SU-DHL-6 (cell line): ENCODE measurements around the gene BMPR1A.
A peak's percentile ranks its signal among the peaks of the same experiment; 100 is the strongest.

Experiments used
- H2AFZ ChIP-seq: fragments of 200-600 bp; sonication (generic); 2 replicates; pipeline ENCODE4 v1.6.1; 2014; ENCODE audit warnings: low read depth, mild to moderate bottlenecking, moderate library complexity, mixed read lengths, antibody characterized with exemption, low read length; ENCODE audit not compliant: severe bottlenecking
- H3F3A ChIP-seq: fragments of 200-600 bp; shearing (Covaris generic); 2 replicates; pipeline ENCODE4 v1.6.0; 2016; ENCODE audit warnings: antibody characterized with exemption, mild to moderate bottlenecking; ENCODE audit not compliant: insufficient read depth
- H3K27ac ChIP-seq: fragments of 200-600 bp; sonication (generic); 2 replicates; pipeline ENCODE4 v1.5.1; 2016; ENCODE audit warnings: low read depth, mild to moderate bottlenecking, low read length, moderate library complexity, mixed read lengths
- H3K27me3 ChIP-seq: fragments of 200-600 bp; sonication (generic), shearing (Covaris generic); 2 replicates; pipeline ENCODE4 v1.6.0; 2014; ENCODE audit warnings: mild to moderate bottlenecking, low read length
- H3K36me3 ChIP-seq: fragments of 200-600 bp; sonication (generic); 2 replicates; pipeline ENCODE4 v1.6.1; 2014; ENCODE audit warnings: mild to moderate bottlenecking, low read length, mixed read lengths
- H3K4me2 ChIP-seq: fragments of 300-600, 200-600 bp; shearing (Covaris generic), sonication (generic); 2 replicates; pipeline ENCODE4 v1.6.0; 2014; ENCODE audit warnings: low read length, low read depth, mild to moderate bottlenecking; ENCODE audit not compliant: poor library complexity, severe bottlenecking
- H3K4me3 ChIP-seq: fragments of 200-600 bp; sonication (generic); 2 replicates; pipeline ENCODE4 v1.5.1; 2014; ENCODE audit warnings: antibody characterized with exemption, low read length, mild to moderate bottlenecking, mixed read lengths; ENCODE audit not compliant: insufficient read depth, poor library complexity, severe bottlenecking
- H3K79me2 ChIP-seq: fragments of 200-600 bp; sonication (generic); 2 replicates; pipeline ENCODE4 v1.6.1; 2014; ENCODE audit warnings: mild to moderate bottlenecking, low read length, moderate library complexity; ENCODE audit not compliant: insufficient read depth
- H3K9ac ChIP-seq: fragments of 200-600 bp; sonication (generic); 2 replicates; pipeline ENCODE4 v1.7.0; 2014; ENCODE audit warnings: mild to moderate bottlenecking, low read length
- H3K9me2 ChIP-seq: fragments of 200-600 bp; sonication (generic); replicated peaks from 2 replicates; pipeline ENCODE4 v1.6.1; 2014; ENCODE audit warnings: low read length; ENCODE audit not compliant: insufficient read depth
- H3K9me3 ChIP-seq: fragments of 200-600 bp; sonication (generic); 2 replicates; pipeline ENCODE4 v1.6.1; 2014; ENCODE audit warnings: low read length, mixed read lengths; ENCODE audit not compliant: insufficient read depth
- H4K20me1 ChIP-seq: fragments of 200-600 bp; sonication (generic); 2 replicates; pipeline ENCODE4 v1.6.1; 2014; ENCODE audit warnings: low read depth, mild to moderate bottlenecking, antibody characterized with exemption, low read length, moderate library complexity, mixed read lengths
- CTCF ChIP-seq: fragments of 200-600 bp; sonication (generic); IDR thresholded peaks from one replicate; pipeline ENCODE4 v1.5.1; 2017; ENCODE audit warnings: antibody characterized with exemption, mild to moderate bottlenecking, low read length, moderate library complexity; ENCODE audit not compliant: insufficient read depth, poor library complexity, severe bottlenecking
- EZH2phosphoT487 ChIP-seq: fragments of 200-600 bp; sonication (generic), shearing (Covaris generic); conservative IDR thresholded peaks from 2 replicates; pipeline ENCODE4 v1.6.1; 2018; ENCODE audit warnings: mild to moderate bottlenecking, antibody characterized with exemption, low read length, moderate library complexity, mixed read lengths

Gene BMPR1A

GRCh38 chr10:86969421-86970041, 213.1 kb downstream of the BMPR1A start:
- no peaks in the 10 kb centered on the region for H3K79me2 ChIP-seq
- H3K4me3 ChIP-seq = no peak overlapping the region
- no peaks in the 10 kb centered on the region for H4K20me1 ChIP-seq
- no peak overlapping the region for H3K4me2 ChIP-seq
- no peak overlapping the region for H2AFZ ChIP-seq
- no peaks in the 10 kb centered on the region for H3K9me2 ChIP-seq
- no peak overlapping the region for H3K9ac ChIP-seq
- no peaks in the 10 kb centered on the region for H3F3A ChIP-seq
- H3K36me3 ChIP-seq = no peaks in the 10 kb centered on the region
- H3K27me3 ChIP-seq = no peaks in the 10 kb centered on the region
- no peak for TF ChIP-seq CTCF
- TF ChIP-seq EZH2phosphoT487 = no peak
- H3K9me3 ChIP-seq = no peaks in the 10 kb centered on the region
- H3K27ac ChIP-seq = no peak overlapping the region

- Histone ChIP-seq H3K4me3 (peak overlapping the region; percentile 53), H3F3A (no peaks in the 10 kb centered on the region), H3K27ac (no peak overlapping the region), H3K27me3 (no peaks in the 10 kb centered on the region), H4K20me1 (no peaks in the 10 kb centered on the region), H3K36me3 (no peaks in the 10 kb centered on the region), H2AFZ (peak overlapping the region; percentile 97), H3K79me2 (no peaks in the 10 kb centered on the region), H3K9me2 (no peaks in the 10 kb centered on the region), H3K9ac (peak overlapping the region; percentile 61), H3K4me2 (peak overlapping the region; percentile 68), H3K9me3 (no peaks in the 10 kb centered on the region)
- TF ChIP-seq CTCF (no peak), EZH2phosphoT487 (no peak)
These were observed 214.0 kb downstream of the BMPR1A start for GRCh38 chr10:86970162-86970981.

- H3K9ac ChIP-seq = peak overlapping the region; percentile 61
- H3K27me3 ChIP-seq = no peaks in the 10 kb centered on the region
- no peaks in the 10 kb centered on the region for H3F3A ChIP-seq
- no peaks in the 10 kb centered on the region for H3K9me2 ChIP-seq
- peak overlapping the region; percentile 68 for H3K4me2 ChIP-seq
- H3K9me3 ChIP-seq = no peaks in the 10 kb centered on the region
- no peaks in the 10 kb centered on the region for H3K79me2 ChIP-seq
- no peak for TF ChIP-seq EZH2phosphoT487
- no peak for TF ChIP-seq CTCF
- no peaks in the 10 kb centered on the region for H4K20me1 ChIP-seq
- no peak overlapping the region for H3K27ac ChIP-seq
- peak overlapping the region; percentile 53 for H3K4me3 ChIP-seq
- H2AFZ ChIP-seq = peak overlapping the region; percentile 97
- H3K36me3 ChIP-seq = no peaks in the 10 kb centered on the region
These were observed 214.5 kb downstream of the BMPR1A start for GRCh38 chr10:86970982-86971231.
